Kidney epithelial cell (primary cell): ENCODE measurements around the gene ANKRD40CL. TPM values are rescaled to one million over a fixed set of nuclear protein-coding genes. Genes with fewer than 3 reads are reported as not detected.

Experiments used
- DNase-seq: peaks from one replicate; pipeline ENCODE4 v3.0.0-alpha.2; 2010; ENCODE audit warnings: low read depth
- H3K27me3 ChIP-seq: 2 replicates; pipeline ENCODE4 v1.6.0; 2011; ENCODE audit warnings: low read length; ENCODE audit not compliant: control insufficient read depth, insufficient read depth
- H3K36me3 ChIP-seq: 2 replicates; pipeline ENCODE4 v1.5.1; 2011; ENCODE audit warnings: low read length; ENCODE audit not compliant: control insufficient read depth, insufficient read depth
- H3K4me3 ChIP-seq: 2 replicates; pipeline ENCODE4 v1.5.1; 2011; ENCODE audit warnings: low read depth, mild to moderate bottlenecking, control low read depth, low read length
- CTCF ChIP-seq: IDR thresholded peaks from 2 replicates; pipeline ENCODE4 v1.5.1; 2011; ENCODE audit warnings: mild to moderate bottlenecking, moderate library complexity, low read length, control low read depth, inconsistent platforms; ENCODE audit not compliant: insufficient read depth, poor library complexity, severe bottlenecking
- total RNA-seq: library from RNA; depleted of rRNA; stranded (reverse); fragments of >200 nt; gene quantifications from 2 replicates; pipeline ENCODE4 v1.2.3, GENCODE V29; 2015

The ANKRD40CL gene
- total RNA-seq, 1 donor from 2014 or later = not detected

GRCh38 chr17:50712641-50713040 is 54.7 kb downstream of the ANKRD40CL start:
- Histone ChIP-seq H3K4me3 (no peak overlapping the region), H3K36me3 (no peaks in the 10 kb centered on the region), H3K27me3 (no peaks in the 10 kb centered on the region)
- TF ChIP-seq CTCF = no peak
- DNase-seq = no peak

Other genes starting within 250 kb of the ANKRD40CL start
- 0.62 and 0.84 TPM in 2 replicates for gene EPN3, start 234.8 kb downstream of the ANKRD40CL start, total RNA-seq
- 58.9 and 79.4 TPM in 2 replicates for gene SPATA20, start 220.3 kb downstream of the ANKRD40CL start, total RNA-seq
- 0.07 TPM in 1 of 2 replicates, not detected in the other for gene CACNA1G, start 206.8 kb downstream of the ANKRD40CL start, total RNA-seq
- 0.82 and 1.3 TPM in 2 replicates for gene ABCC3, start 132.6 kb downstream of the ANKRD40CL start, total RNA-seq
- gene ANKRD40, start 59.6 kb downstream of the ANKRD40CL start, total RNA-seq = 30.5 and 30.7 TPM in 2 replicates
- 31.5 and 35.6 TPM in 2 replicates for gene LUC7L3, start 47.9 kb downstream of the ANKRD40CL start, total RNA-seq
- not detected in 2 replicates for gene WFIKKN2, start 68.1 kb upstream of the ANKRD40CL start, total RNA-seq
- 11.4 and 12.6 TPM in 2 replicates for gene TOB1, start 98.8 kb upstream of the ANKRD40CL start, total RNA-seq